ENCODE data around the gene CDH8. TPM values are rescaled to one million over a fixed set of nuclear protein-coding genes. Genes with fewer than 3 reads are reported as not detected.
"Not testable (repeated sequence)": the region's sequence is repeated elsewhere in the genome, so short reads cannot be mapped to it uniquely, and the experiment has no call there.

The CDH8 gene
- total RNA-seq, 1 donor = not detected

GRCh38 chr16:61929776-61930175, 106.5 kb downstream of the CDH8 start:
- no peak for TF ChIP-seq CTCF (IDR thresholded peaks at IDR 0.05; ENCODE audit: insufficient read depth, low read depth, low read length)
- no peak for DNase-seq (ENCODE audit: low read depth)

DNA sequence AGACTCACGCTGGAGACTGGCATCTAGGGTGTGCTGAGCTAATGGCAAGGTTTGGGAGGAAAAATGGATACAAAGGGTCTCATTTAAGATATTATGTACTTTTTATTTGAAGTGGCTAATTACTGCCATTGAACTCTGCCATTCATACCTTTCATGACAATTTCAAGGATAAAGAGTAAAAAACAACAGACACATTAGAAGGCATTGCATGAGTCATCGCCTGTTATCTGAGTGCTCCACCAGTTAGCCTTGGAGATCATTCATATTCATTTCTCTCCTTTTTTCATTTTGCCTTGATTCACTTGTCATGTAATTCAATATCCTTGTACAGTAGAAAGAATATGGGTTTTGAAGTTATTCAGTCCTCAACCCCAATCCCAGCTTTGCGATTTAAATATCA, 109.5 kb downstream of the CDH8 start:
- no peak for DNase-seq (ENCODE audit: low read depth)
- TF ChIP-seq CTCF (IDR thresholded peaks at IDR 0.05; ENCODE audit: insufficient read depth, low read depth, low read length) = no peak
- H3K4me3 ChIP-seq (ENCODE audit: low read depth, low read length) = no peak overlapping the region

More at GRCh38 chr16:61929776-61930175, 106.5 kb downstream of the CDH8 start:
- no peak overlapping the region for H3K4me3 ChIP-seq (ENCODE audit: low read depth, low read length)

- DNase-seq (ENCODE audit: low read depth) = no peak
- H3K4me3 ChIP-seq (ENCODE audit: low read depth, low read length) = no peak overlapping the region
- TF ChIP-seq CTCF (IDR thresholded peaks at IDR 0.05; ENCODE audit: insufficient read depth, low read depth, low read length) = no peak
These were observed 112.6 kb downstream of the CDH8 start for GRCh38 chr16:61923629-61924028.

GRCh38 chr16:61921373-61921772, 114.9 kb downstream of the CDH8 start:
- H3K4me3 ChIP-seq (ENCODE audit: low read depth, low read length) = no peak overlapping the region
- TF ChIP-seq CTCF (IDR thresholded peaks at IDR 0.05; ENCODE audit: insufficient read depth, low read depth, low read length) = no peak
- no peak for DNase-seq (ENCODE audit: low read depth)

- H3K4me3 ChIP-seq (ENCODE audit: low read depth, low read length) = peak overlapping the region; percentile 38
- not testable (repeated sequence) for DNase-seq (ENCODE audit: low read depth)
These were observed 118.1 kb downstream of the CDH8 start for GRCh38 chr16:61917865-61918826.

DNA sequence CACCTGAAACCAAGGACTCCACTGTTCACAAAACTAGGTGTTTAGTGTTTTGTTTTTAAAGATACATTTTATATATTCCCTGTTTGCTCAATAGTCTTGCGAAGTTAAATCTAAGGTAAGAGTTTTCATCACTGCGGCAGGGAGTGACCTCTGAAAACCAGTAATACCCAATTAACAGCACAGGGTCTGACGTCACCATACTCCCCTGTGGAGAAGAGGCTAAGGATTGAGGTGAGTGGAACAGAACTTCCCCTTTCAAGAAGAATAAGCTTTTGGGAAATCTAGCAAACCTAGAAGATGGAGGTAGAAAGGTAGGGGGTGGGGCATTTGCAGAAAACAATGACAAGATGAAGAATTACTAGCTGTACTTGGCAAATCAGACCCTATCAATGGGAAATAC, 120.7 kb downstream of the CDH8 start:
- TF ChIP-seq CTCF (IDR thresholded peaks at IDR 0.05; ENCODE audit: insufficient read depth, low read depth, low read length) = no peak
- H3K4me3 ChIP-seq (ENCODE audit: low read depth, low read length) = no peak overlapping the region
- DNase-seq (ENCODE audit: low read depth) = no peak

DNA sequence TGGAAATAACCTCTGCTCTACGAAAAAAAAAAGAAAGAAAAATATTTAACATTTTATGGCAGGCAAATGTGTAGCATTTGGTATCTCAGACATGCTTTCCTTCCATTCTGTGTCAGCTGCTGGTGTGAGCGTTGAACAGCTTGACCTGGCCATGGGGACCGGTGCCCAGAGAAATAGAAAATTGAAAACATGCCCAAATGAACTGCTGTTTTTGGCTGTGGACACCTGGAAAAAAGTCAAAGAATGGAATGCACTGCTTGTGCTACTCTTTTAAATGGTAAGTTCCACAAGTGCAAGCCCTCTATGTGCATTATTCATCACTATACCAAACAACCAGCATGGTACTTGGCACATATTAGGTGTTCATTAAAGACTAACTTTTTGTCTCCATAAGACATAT, 127.2 kb downstream of the CDH8 start:
- no peak for TF ChIP-seq CTCF (IDR thresholded peaks at IDR 0.05; ENCODE audit: insufficient read depth, low read depth, low read length)
- no peak overlapping the region for H3K4me3 ChIP-seq (ENCODE audit: low read depth, low read length)
- DNase-seq (ENCODE audit: low read depth) = no peak

Data from fibroblast of villous mesenchyme (primary cell).